Neural progenitor cell (in vitro differentiated cells): ENCODE results near the gene MAGI2.

Experiments
- CTCF ChIP-seq: fragments of 200-600 bp; sonication (generic); IDR thresholded peaks from 2 replicates; pipeline ENCODE4 v1.5.1; 2017; ENCODE audit warnings: antibody characterized with exemption, mild to moderate bottlenecking
- EZH2 ChIP-seq: fragments of 200-600 bp; sonication (generic); IDR thresholded peaks from 2 replicates; pipeline ENCODE4 v1.6.1; 2017; ENCODE audit warnings: antibody characterized with exemption, mild to moderate bottlenecking, moderate library complexity
- EZH2phosphoT487 ChIP-seq: fragments of 200-600 bp; sonication (generic); IDR thresholded peaks from 2 replicates; pipeline ENCODE4 v1.6.1; 2017; ENCODE audit warnings: antibody characterized with exemption

- no peak for TF ChIP-seq CTCF
- TF ChIP-seq EZH2 = no peak
- no peak for TF ChIP-seq EZH2phosphoT487
Measured at GRCh38 chr7:78787854-78788253, 665.6 kb downstream of the MAGI2 start.
